BLaER1 treated with 17β-estradiol and CSF1 and Interleukin-3, amounts not matched to agents 10 nM and 100 nM (cell line): Measurements from ENCODE around the gene TBC1D26.
"Not testable (repeated sequence)": the region's sequence is repeated elsewhere in the genome, so short reads cannot be mapped to it uniquely, and the experiment has no call there.

Experiments
- H3K27ac ChIP-seq, 11 experiments: shearing (Covaris generic); formaldehyde crosslinking; 2 replicates each; pipeline ENCODE4 v1.8.1; 2022
- H3K27me3 ChIP-seq, 11 experiments: shearing (Covaris generic); formaldehyde crosslinking; 2 replicates each; pipeline ENCODE4 v1.8.1; 2022
- H3K36me3 ChIP-seq, 11 experiments: shearing (Covaris generic); formaldehyde crosslinking; 2 replicates each; pipeline ENCODE4 v1.8.1; 2022
- H3K4me1 ChIP-seq, 10 experiments: shearing (Covaris generic); formaldehyde crosslinking; 2 replicates each; pipeline ENCODE4 v1.8.1; 2022
- H3K4me2 ChIP-seq, 11 experiments: shearing (Covaris generic); formaldehyde crosslinking; 2 replicates each; pipeline ENCODE4 v1.8.1; 2022
- H3K4me3 ChIP-seq, 10 experiments: shearing (Covaris generic); formaldehyde crosslinking; 2 replicates each; pipeline ENCODE4 v1.8.1; 2022
- H3K9ac ChIP-seq, 11 experiments: shearing (Covaris generic); formaldehyde crosslinking; 2 replicates each; pipeline ENCODE4 v1.8.1; 2022
- H3K9me3 ChIP-seq, 11 experiments: shearing (Covaris generic); formaldehyde crosslinking; replicated peaks in 1 of 11; 2 replicates each; pipeline ENCODE4 v1.8.1; 2022
- H4K20me1 ChIP-seq, 11 experiments: shearing (Covaris generic); formaldehyde crosslinking; 2 replicates each; pipeline ENCODE4 v1.8.1; 2022
- Cebpa-rat ChIP-seq, 11 experiments: shearing (Covaris generic); IDR thresholded peaks; 2 replicates each; pipeline ENCODE4 v1.8.1; 2022

The TBC1D26 gene

DNA sequence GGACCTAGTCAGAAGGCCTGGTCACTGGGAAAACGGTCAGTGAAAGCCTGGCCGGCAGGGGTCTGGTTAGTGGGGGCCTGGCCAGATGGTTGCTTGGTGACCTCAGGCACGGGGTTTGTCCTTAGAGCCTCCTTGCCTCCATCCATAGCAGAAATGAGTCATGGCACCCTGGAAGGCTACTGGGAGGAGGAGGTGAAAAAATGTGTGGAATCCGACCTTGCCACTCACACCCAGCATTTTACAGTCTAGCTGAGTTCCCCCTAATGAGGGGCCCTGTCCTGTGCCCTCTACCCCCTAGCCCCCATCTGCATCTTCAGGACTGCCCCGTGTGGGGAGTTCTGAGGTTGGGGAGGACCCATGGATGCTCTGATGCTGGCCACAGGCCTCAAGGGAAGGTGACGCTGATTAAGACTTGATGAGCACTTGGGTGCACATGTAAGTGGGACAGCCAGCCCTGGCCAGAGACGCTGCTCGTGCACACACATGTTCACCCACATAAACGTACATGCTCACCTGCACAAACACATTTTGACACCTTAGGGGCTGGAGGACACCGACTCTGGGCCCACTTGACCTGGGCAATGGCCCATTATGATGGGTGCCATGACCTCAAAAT is 1.2 kb downstream of the TBC1D26 start:
- not testable (repeated sequence) for H3K4me2 ChIP-seq, H3K27ac ChIP-seq, H4K20me1 ChIP-seq, H3K9me3 ChIP-seq, H3K4me1 ChIP-seq, H3K36me3 ChIP-seq, H3K4me3 ChIP-seq, H3K9ac ChIP-seq, H3K27me3 ChIP-seq

DNA sequence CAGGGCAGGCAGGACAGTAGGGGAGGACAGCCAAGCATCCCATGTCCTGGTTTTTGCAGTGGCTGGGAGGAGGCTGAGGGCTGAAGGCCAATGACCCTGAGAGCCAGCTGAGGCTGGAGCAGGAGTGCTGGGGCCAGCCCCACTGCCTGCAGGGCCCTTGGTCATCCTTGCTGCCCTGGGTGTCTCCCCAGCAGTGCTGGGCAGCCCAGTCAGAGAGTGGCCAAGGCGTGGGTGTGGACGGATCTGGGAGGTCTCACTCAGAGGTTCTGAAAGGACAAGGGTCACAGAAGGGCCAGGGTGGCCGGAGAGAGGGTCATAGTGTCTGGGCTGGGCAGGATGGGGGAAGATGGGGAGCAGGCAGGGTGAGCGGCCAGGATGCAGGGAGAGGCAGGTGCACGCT is 4.5 kb downstream of the TBC1D26 start:
- not testable (repeated sequence) for H3K27me3 ChIP-seq, H3K4me3 ChIP-seq, H3K27ac ChIP-seq, H4K20me1 ChIP-seq, H3K9me3 ChIP-seq, H3K4me1 ChIP-seq, H3K4me2 ChIP-seq, H3K36me3 ChIP-seq, H3K9ac ChIP-seq

- Histone ChIP-seq H3K4me2 (no peak overlapping the region), H3K4me1 (peaks cover 0 to 5% (median 0%) of the 10 kb centered on the region in 10 experiments; a peak in 1 of 20 replicates), H3K27ac (no peak overlapping the region), H3K27me3 (no peaks in the 10 kb centered on the region), H3K4me3 (no peak overlapping the region), H3K36me3 (no peaks in the 10 kb centered on the region), H3K9ac (no peak overlapping the region), H4K20me1 (no peaks in the 10 kb centered on the region), H3K9me3 (peaks cover 0 to 19% (median 8%) of the 10 kb centered on the region in 11 experiments; a peak in 11 of 22 replicates)
- no peak for TF ChIP-seq Cebpa-rat (IDR thresholded peaks at IDR 0.05)
Measured at GRCh38 chr17:15738066-15738465, 6.0 kb downstream of the TBC1D26 start.

- H3K4me2 ChIP-seq, H4K20me1 ChIP-seq, H3K4me3 ChIP-seq, H3K4me1 ChIP-seq, H3K27ac ChIP-seq, H3K36me3 ChIP-seq, H3K9ac ChIP-seq, H3K27me3 ChIP-seq: not testable (repeated sequence)
- H3K9me3 ChIP-seq: peaks cover 0 to 22% (median 10%) of the 10 kb centered on the region in 11 experiments; a peak in 11 of 22 replicates
Measured at GRCh38 chr17:15739259-15739658, 7.2 kb downstream of the TBC1D26 start.

DNA sequence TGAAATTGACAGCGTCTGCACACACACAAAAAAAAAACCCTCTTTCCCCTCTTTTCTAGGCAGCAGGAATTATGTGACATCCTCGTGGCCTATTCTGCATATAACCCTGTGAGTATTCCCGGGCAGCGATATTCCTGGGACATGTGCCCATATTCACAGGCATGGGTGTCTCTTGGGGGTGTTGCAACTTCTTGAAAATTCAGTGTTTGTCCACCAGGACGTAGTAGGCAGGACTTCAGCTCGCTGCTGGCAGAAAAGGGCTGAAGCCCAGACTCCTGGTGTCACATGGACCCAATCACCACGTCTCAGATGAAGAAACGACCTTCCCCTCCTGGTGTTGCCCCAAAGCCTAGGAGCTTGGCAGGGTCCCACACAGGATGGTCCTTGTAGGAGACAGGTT is 8.0 kb downstream of the TBC1D26 start:
- H3K4me2 ChIP-seq, H3K4me3 ChIP-seq, H3K36me3 ChIP-seq, H4K20me1 ChIP-seq, H3K27me3 ChIP-seq, H3K4me1 ChIP-seq, H3K9ac ChIP-seq, H3K27ac ChIP-seq: not testable (repeated sequence)
- H3K9me3 ChIP-seq: peaks cover 0 to 24% (median 10%) of the 10 kb centered on the region in 11 experiments; a peak in 11 of 22 replicates

GRCh38 chr17:15740570-15741120 is 8.6 kb downstream of the TBC1D26 start:
- H3K9ac ChIP-seq: no peak overlapping the region
- peaks cover 0 to 9% (median 0%) of the 10 kb centered on the region in 10 experiments; a peak in 2 of 20 replicates for H3K4me1 ChIP-seq
- no peaks in the 10 kb centered on the region for H3K36me3 ChIP-seq
- no peak for TF ChIP-seq Cebpa-rat (IDR thresholded peaks at IDR 0.05)
- H3K27ac ChIP-seq: no peak overlapping the region
- H3K27me3 ChIP-seq: no peaks in the 10 kb centered on the region
- no peaks in the 10 kb centered on the region for H4K20me1 ChIP-seq
- H3K9me3 ChIP-seq: peaks cover 0 to 30% (median 10%) of the 10 kb centered on the region in 11 experiments; a peak in 11 of 22 replicates
- no peak overlapping the region for H3K4me2 ChIP-seq
- H3K4me3 ChIP-seq: no peak overlapping the region

GRCh38 chr17:15741624-15742023 is 9.5 kb downstream of the TBC1D26 start:
- Histone ChIP-seq H4K20me1 (no peaks in the 10 kb centered on the region), H3K36me3 (peaks cover 0 to 2% (median 0%) of the 10 kb centered on the region in 11 experiments; a peak in 2 of 22 replicates), H3K4me1 (peaks cover 0 to 9% (median 0%) of the 10 kb centered on the region in 10 experiments; a peak in 3 of 20 replicates), H3K27ac (no peak overlapping the region), H3K4me2 (no peak overlapping the region), H3K9me3 (peaks cover 7 to 39% (median 16%) of the 10 kb centered on the region in 11 experiments), H3K27me3 (no peaks in the 10 kb centered on the region), H3K4me3 (no peak overlapping the region), H3K9ac (no peak overlapping the region)
- no peak for TF ChIP-seq Cebpa-rat (IDR thresholded peaks at IDR 0.05)

DNA sequence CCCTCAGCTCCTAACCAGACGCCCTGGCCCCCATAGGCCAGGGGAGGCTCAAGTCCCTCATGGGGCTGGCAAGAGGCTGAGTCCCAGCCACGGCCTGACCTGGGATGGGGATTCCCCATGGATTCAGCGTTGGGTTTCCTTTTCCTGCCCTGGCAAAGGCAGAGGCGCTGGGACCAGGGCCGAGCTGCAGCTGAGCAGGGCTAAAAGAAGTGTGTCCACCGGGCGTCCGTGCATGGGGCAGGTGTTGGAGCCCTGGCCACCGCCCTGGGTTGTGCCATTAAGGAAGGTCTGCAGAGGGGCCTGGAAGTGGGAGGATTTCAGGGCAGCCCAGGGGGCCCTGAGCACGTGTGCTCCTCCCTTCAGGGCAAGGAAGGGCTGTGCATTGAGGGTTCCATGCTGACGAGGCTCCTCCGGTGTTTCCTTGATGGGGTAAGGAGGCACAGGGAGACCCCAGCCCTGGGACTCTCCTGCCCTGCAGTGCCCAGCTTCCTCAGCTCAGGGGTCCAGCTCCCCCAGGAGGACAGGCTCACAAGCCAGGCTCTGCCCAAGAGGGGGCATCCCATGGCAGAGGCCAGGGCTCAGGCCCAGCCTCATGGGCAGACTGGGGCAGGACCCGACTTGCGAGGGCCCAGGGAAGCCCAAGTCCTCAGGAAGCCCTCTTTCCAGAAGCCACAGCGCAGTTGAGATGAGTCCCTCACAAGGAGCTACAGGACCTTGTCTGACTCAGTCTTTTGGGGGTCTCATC is 10.1 kb downstream of the TBC1D26 start:
- Histone ChIP-seq H3K4me2 (no peak overlapping the region), H3K9me3 (peaks cover 13 to 45% (median 22%) of the 10 kb centered on the region in 11 experiments), H4K20me1 (no peaks in the 10 kb centered on the region), H3K4me1 (peaks cover 0 to 14% (median 5%) of the 10 kb centered on the region in 10 experiments; a peak in 14 of 20 replicates), H3K27me3 (no peaks in the 10 kb centered on the region), H3K27ac (no peak overlapping the region), H3K9ac (no peak overlapping the region), H3K36me3 (peaks cover 0 to 7% (median 0%) of the 10 kb centered on the region in 11 experiments; a peak in 2 of 22 replicates), H3K4me3 (no peak overlapping the region)
- no peak for TF ChIP-seq Cebpa-rat (IDR thresholded peaks at IDR 0.05)

GRCh38 chr17:15742921-15743320 is 10.8 kb downstream of the TBC1D26 start:
- H3K27ac ChIP-seq: no peak overlapping the region
- H3K9ac ChIP-seq: no peak overlapping the region
- H3K27me3 ChIP-seq: no peaks in the 10 kb centered on the region
- H3K4me3 ChIP-seq: no peak overlapping the region
- H3K36me3 ChIP-seq: peaks cover 0 to 7% (median 0%) of the 10 kb centered on the region in 11 experiments; a peak in 2 of 22 replicates
- no peak overlapping the region for H3K4me2 ChIP-seq
- no peaks in the 10 kb centered on the region for H4K20me1 ChIP-seq
- peaks cover under 1 to 18% (median 12%) of the 10 kb centered on the region in 10 experiments; a peak in 18 of 20 replicates for H3K4me1 ChIP-seq
- H3K9me3 ChIP-seq: peaks cover 15 to 48% (median 24%) of the 10 kb centered on the region in 11 experiments
- TF ChIP-seq Cebpa-rat (IDR thresholded peaks at IDR 0.05): no peak
